ENCODE measurements around the gene ADGRV1.
A peak's percentile ranks its signal among the peaks of the same experiment; 100 is the strongest.
"Not testable (repeated sequence)": the region's sequence is repeated elsewhere in the genome, so short reads cannot be mapped to it uniquely, and the experiment has no call there.

The ADGRV1 gene

DNA sequence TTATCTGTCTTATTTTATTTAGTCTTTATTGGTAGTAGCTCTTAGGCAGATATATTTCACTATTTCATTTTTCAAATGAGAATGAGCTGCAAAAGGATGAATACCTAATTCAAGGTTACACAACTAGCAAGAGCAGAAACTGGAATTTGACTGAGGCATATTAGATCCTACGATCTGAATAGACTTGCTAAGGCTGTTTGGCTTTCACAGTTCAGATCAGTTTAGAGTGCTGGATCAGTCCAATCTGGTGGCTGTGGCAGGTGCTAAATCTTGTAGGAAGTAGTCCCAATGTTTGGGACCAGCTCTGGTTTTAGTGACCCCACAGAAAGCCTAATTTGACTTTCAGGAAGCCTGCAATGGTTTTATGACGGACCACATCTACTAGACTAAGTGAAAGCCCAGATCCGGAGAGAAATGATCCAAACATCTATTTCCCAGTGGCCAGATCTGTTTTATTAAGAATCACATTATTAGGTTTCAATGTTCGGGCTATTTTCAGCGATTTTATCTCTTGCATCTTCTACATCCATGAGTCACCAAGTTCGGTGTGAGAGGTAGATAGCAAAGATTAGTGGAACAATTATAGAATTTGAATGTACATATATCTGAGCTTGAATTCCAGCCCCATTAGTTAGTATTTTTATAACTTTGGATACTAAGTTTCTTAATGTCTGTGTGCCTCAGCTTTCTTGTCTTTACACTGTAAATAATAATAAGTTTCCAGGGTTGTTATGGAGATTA is 359.5 kb downstream of the ADGRV1 start:
- DNase-seq = no peak

GRCh38 chr5:90921418-90921973 is 362.9 kb downstream of the ADGRV1 start:
- DNase-seq = no peak

GRCh38 chr5:90924222-90924621 is 365.6 kb downstream of the ADGRV1 start:
- not testable (repeated sequence) for DNase-seq

GRCh38 chr5:90929013-90929839 is 370.6 kb downstream of the ADGRV1 start:
- not testable (repeated sequence) for DNase-seq

DNA sequence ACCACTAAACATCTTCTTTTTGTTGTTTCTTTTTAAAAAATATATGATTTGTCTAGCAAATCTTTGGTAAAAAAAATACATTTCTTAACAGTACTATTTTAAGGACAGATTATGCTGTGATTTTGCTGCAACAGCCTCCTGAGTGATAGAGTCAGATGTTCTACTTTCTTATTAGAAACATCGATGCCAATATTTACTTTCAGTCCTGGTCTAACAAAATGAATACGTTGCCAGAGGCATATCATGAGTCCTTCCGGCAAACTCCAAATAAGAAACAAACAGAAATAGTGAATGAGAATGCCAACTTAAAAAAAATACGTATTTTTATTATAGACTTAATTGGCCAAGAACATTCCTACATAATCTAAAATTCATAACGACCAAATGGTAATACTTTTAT is 371.5 kb downstream of the ADGRV1 start:
- no peak for DNase-seq

DNA sequence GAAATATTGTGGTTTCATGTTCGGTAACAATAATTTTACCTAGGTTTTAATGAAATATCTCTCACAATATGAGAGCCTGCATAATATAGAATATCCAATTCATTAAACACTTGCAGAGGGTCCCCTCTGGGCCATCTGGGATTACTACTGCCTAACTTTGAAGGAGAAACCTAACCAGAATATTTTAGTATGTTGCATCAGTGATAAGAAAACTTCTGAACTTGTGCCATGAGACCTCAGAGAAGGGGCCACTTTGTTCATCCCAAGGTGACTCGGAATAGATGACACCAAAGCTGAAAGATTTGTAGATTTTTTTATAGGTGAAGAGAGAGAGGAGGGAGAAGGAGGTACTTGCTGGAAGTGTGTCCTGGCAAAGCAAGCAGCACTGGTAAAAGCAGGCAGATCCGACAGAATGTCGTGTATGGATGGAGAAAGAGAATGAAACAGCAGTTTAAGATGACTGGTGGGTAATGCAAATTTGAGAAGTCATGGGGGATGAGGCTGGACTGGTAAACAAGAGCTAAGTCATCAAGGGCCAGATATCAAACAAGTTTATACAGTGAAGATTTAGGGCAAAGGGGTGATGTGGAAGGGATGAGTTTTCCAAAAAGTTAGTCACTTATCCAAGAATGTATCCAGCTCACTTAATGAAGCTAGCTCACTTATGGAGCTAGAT is 372.3 kb downstream of the ADGRV1 start:
- no peak for DNase-seq

- peak; percentile 48 for DNase-seq
Measured at GRCh38 chr5:90932052-90932699, 373.6 kb downstream of the ADGRV1 start.

- no peak for DNase-seq
Measured at GRCh38 chr5:90933298-90933697, 374.7 kb downstream of the ADGRV1 start.

DNA sequence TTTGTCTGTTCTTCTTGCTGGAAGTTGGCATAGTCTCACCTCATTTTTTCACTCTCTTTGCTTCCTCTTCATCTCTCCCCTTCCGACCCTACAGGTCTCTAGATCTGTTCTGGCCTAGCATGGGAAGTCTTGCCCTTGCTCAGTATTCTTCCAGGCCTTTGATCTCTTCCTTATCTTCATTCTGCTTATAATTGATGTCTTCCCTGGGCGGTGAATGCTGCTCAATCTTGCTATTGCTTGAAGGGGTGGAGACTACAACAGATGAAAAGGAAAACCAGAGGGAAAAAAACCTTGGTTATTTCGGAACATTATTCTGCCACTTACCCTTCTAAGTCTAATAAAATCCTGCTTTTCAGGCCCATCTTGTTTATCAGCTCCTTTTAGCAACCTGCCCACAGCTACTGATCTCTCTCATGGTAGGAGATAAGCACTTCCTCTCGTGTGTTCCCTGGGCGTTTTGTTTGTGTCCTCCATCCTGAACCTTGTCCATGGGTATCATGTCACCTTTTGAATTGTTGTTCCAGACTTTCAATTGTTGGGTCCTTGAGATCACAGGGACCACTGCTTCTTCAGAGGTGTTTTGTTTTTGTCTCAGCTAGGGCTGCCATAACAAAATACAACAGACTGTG is 375.6 kb downstream of the ADGRV1 start:
- DNase-seq = no peak

GRCh38 chr5:90934738-90935137 is 376.1 kb downstream of the ADGRV1 start:
- DNase-seq = no peak

DNA sequence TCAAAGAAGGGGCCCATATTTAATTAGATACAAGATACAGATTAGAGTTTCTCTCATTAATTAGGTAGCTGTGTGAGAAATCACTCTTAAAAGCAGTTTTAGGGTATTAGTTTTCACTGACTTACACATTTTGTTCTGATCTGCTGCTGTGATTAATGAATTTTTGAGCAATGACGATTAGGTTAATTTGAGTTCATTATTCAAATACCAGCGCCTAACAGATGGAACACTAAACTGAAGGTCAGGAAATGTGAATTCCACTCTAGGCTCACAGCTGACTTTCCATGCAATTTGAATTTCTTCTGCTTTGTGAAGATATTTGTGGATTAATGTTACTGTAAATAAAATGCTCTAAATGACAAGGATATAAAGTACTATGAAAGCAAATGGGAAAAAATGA is 380.6 kb downstream of the ADGRV1 start:
- no peak for DNase-seq

DNA sequence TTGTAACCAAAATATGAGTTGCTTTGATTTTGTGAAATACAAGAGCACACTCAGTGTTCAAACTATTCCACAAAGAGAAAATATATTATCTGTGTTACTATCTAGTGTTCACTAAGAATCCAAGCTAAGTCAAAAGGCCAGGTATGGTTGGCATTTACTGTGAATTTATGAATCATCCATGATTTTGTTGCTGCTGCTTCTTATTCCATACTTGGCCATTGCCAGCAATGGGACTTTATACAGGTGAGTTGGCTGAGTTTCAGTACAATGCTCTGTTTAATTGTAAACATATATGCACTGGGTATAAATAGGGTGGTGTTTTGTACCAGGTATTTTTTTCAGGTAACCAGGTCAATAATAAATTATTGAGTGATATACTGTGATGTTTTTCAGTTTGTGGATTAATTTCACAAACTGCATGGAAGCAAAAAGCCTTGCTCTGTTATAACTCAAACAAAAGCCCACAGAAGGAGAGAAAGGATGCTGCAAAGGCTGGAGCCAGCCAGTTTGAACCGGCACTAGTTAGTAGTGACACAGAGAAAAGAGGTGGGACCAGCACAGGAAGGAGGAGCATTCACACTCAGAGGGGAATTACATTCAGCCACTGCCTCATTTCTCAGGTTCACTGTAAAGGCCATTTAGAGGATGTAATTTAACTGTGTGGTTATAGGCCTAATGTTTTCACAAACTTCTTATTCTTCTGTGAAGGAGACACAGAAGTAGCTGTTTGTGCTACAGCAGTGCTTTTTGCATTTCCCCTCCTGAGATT is 381.8 kb downstream of the ADGRV1 start:
- peak; percentile 58 for DNase-seq

- no peak for DNase-seq
Measured at GRCh38 chr5:90941002-90941720, 382.6 kb downstream of the ADGRV1 start.

- DNase-seq = no peak
Measured at GRCh38 chr5:90944116-90944515, 385.5 kb downstream of the ADGRV1 start.

GRCh38 chr5:90947667-90948066 is 389.1 kb downstream of the ADGRV1 start:
- DNase-seq = no peak

DNA sequence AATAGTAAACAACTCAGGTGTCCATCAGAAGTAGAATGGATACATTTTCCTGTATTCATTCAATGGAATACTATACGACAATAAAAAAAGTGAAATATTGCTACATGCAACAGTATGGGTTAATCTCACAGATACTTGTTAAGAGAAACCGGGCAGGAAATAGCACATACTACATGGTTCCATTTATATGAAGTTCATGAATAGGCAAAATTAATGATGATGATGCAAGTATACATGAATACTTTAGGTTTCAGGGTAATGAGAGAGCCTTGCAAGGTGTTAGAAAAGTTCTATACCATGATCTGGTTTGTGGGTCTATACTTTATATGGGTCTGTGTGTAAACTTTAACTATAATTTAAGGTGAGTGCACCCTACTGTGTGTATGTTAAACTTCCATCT is 390.4 kb downstream of the ADGRV1 start:
- DNase-seq = no peak

DNA sequence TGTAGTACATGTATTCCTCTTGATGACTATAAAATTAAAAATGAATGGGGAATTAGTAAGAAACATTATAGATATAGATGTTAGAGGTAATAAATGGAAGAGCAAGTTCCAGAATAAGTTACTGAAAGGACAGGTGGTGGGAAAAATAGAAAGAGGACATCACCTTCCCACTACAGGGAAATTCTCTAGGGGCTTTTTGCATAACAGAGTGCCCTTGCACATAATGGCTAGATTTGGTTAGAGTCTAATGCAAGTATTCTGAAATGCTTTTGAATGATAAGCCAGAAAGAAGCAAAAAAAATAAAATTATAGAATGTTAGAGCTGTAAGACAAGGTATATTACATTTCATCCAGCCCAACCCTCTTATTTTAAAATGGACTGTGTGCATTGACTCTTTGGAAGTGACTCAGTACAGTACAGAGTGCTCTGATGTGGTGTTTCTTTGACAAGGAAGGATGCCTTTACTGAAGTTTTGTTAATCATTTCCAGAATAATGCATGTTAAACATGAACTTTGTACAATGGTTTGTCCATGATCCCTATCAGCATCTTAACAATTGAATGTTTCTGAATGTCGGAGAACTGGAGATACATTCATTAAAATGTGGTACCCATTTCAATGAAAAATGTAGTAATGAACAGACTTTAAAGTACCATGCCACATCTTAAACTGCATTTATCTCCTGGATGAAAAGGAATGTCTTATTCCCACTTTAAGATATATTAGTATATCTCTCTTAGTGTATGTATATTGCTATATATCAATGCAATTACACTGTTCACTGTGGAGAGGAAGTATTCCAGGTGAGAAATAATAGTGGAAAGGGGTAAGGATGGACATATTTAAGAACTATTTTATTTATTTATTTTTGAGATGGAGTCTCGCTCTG is 391.1 kb downstream of the ADGRV1 start:
- no peak for DNase-seq

GRCh38 chr5:90955001-90955635 is 396.5 kb downstream of the ADGRV1 start:
- DNase-seq = no peak

DNA sequence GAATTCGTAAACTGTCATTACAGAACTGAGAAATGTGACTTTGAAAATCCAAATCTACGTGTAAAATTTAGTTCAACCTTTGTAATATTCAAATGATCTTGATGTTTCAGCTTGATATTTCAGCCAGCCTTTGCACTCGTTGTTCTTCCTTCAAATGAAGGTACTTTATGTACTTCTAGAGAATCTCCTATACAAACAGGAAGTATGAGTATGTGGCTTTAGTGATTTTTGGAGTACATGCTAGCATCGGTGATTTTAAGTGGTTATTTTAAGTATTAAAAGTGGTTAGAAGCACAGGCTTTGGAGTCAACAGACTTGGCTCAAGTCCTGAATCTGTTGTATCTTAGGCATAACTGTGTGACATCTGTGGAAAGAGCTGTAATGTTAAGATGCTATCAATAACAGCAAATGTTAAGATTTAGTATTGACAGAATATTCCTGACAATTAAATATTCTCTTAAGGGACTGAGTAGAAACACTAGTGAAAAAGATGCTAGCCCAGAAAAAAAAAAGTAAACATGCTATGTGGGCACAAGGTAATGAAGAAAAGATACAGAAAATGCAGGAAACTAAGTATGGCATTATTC is 398.0 kb downstream of the ADGRV1 start:
- no peak for DNase-seq
